DOHH2 (cell line): ENCODE measurements around the gene SERTAD2.

ENCODE experiments used
- H3F3A ChIP-seq: fragments of 200-600 bp; sonication (generic), shearing (Covaris generic); 2 replicates; pipeline ENCODE4 v1.6.0; 2016; ENCODE audit warnings: antibody characterized with exemption, mild to moderate bottlenecking; ENCODE audit not compliant: control insufficient read depth, insufficient read depth
- H3K27ac ChIP-seq: fragments of 200-600 bp; sonication (generic); 2 replicates; pipeline ENCODE4 v1.5.1; 2014; ENCODE audit warnings: low read depth, mild to moderate bottlenecking, low read length, moderate library complexity
- H3K27me3 ChIP-seq: fragments of 200-600 bp; sonication (generic); 2 replicates; pipeline ENCODE4 v1.6.1; 2014; ENCODE audit warnings: mild to moderate bottlenecking, low read length, mixed read lengths; ENCODE audit not compliant: control insufficient read depth
- H3K36me3 ChIP-seq: fragments of 200-600 bp; sonication (generic); 2 replicates; pipeline ENCODE4 v1.6.1; 2014; ENCODE audit warnings: mild to moderate bottlenecking, low read length, moderate library complexity, mixed read lengths; ENCODE audit not compliant: control insufficient read depth
- H3K4me1 ChIP-seq: fragments of 200-600 bp; sonication (generic); 2 replicates; pipeline ENCODE4 v1.6.1; 2014; ENCODE audit warnings: mild to moderate bottlenecking, low read length, mixed read lengths; ENCODE audit not compliant: control insufficient read depth
- H3K4me2 ChIP-seq: fragments of 200-600 bp; sonication (generic); 2 replicates; pipeline ENCODE4 v1.6.0; 2014; ENCODE audit warnings: mild to moderate bottlenecking, low read length, moderate library complexity
- H3K4me3 ChIP-seq: fragments of 200-600 bp; sonication (generic); 2 replicates; pipeline ENCODE4 v1.5.1; 2014; ENCODE audit warnings: mild to moderate bottlenecking, low read length, mixed read lengths
- H3K79me2 ChIP-seq: fragments of 200-600 bp; sonication (generic); 2 replicates; pipeline ENCODE4 v1.6.1; 2014; ENCODE audit warnings: mild to moderate bottlenecking, low read length, mixed read lengths; ENCODE audit not compliant: control insufficient read depth
- H3K9me2 ChIP-seq: fragments of 200-600 bp; sonication (generic); replicated peaks from 2 replicates; pipeline ENCODE4 v1.6.1; 2014; ENCODE audit warnings: mild to moderate bottlenecking, low read length, mixed read lengths; ENCODE audit not compliant: control insufficient read depth
- H3K9me3 ChIP-seq: fragments of 200-600 bp; sonication (generic); 2 replicates; pipeline ENCODE4 v1.6.1; 2014; ENCODE audit warnings: antibody characterized with exemption, low read length, mixed read lengths; ENCODE audit not compliant: control insufficient read depth, insufficient read depth
- H4K20me1 ChIP-seq: fragments of 200-600 bp; sonication (generic); 2 replicates; pipeline ENCODE4 v1.6.0; 2014; ENCODE audit warnings: low read depth, mild to moderate bottlenecking, antibody characterized with exemption, low read length, moderate library complexity; ENCODE audit not compliant: control insufficient read depth, insufficient read depth
- CTCF ChIP-seq: fragments of 200-600 bp; sonication (generic); IDR thresholded peaks from one replicate; pipeline ENCODE4 v1.5.1; 2014; ENCODE audit warnings: antibody characterized with exemption, mild to moderate bottlenecking, low read depth, low read length; ENCODE audit not compliant: poor library complexity, severe bottlenecking
- EZH2phosphoT487 ChIP-seq: fragments of 200-600 bp; sonication (generic); IDR thresholded peaks from 2 replicates; pipeline ENCODE4 v1.6.1; 2017; ENCODE audit warnings: borderline replicate concordance, mild to moderate bottlenecking, antibody characterized with exemption, low read length, moderate library complexity, mixed read lengths

Gene SERTAD2

GRCh38 chr2:64605026-64605471, 48.7 kb downstream of the SERTAD2 start:
- Histone ChIP-seq H3K36me3 (no peaks in the 10 kb centered on the region), H4K20me1 (no peaks in the 10 kb centered on the region), H3K9me3 (no peaks in the 10 kb centered on the region), H3K4me2 (no peak overlapping the region), H3K9me2 (no peaks in the 10 kb centered on the region), H3F3A (no peaks in the 10 kb centered on the region), H3K79me2 (no peaks in the 10 kb centered on the region), H3K4me1 (peaks cover 27% of the 10 kb centered on the region), H3K4me3 (no peak overlapping the region), H3K27me3 (peaks cover 6% of the 10 kb centered on the region), H3K27ac (no peak overlapping the region)
- TF ChIP-seq EZH2phosphoT487 (no peak), CTCF (no peak)

DNA sequence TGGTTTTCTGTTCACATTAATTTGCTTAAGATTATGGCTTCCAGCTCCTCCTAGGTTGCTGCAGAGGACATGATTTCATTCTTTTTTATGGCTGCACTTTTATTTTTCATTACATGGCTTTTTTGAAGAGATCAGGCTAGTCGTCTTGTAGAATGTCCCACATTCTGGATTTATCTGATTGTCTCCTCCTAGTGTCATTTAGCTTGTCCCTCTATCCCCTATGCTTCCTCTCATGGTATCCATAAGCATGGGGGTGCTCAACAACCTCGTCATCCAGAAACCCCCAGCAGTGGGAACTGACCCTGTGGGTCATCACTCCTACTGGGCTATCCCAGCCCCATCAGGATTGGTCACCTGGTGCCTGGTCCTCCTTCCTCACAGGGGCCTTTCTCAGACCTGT, 49.6 kb downstream of the SERTAD2 start:
- no peaks in the 10 kb centered on the region for H4K20me1 ChIP-seq
- no peaks in the 10 kb centered on the region for H3K9me3 ChIP-seq
- no peak overlapping the region for H3K27ac ChIP-seq
- H3K79me2 ChIP-seq, result no peaks in the 10 kb centered on the region
- peaks cover 26% of the 10 kb centered on the region for H3K4me1 ChIP-seq
- no peaks in the 10 kb centered on the region for H3F3A ChIP-seq
- H3K27me3 ChIP-seq, result no peaks in the 10 kb centered on the region
- H3K9me2 ChIP-seq, result no peaks in the 10 kb centered on the region
- TF ChIP-seq CTCF, result no peak
- TF ChIP-seq EZH2phosphoT487, result no peak
- H3K4me3 ChIP-seq, result no peak overlapping the region
- H3K4me2 ChIP-seq, result no peak overlapping the region
- no peaks in the 10 kb centered on the region for H3K36me3 ChIP-seq

- TF ChIP-seq CTCF (no peak), EZH2phosphoT487 (no peak)
- Histone ChIP-seq H3K36me3 (no peaks in the 10 kb centered on the region), H3K9me3 (no peaks in the 10 kb centered on the region), H4K20me1 (no peaks in the 10 kb centered on the region), H3K4me1 (peaks cover 16% of the 10 kb centered on the region), H3K27ac (no peak overlapping the region), H3K4me2 (no peak overlapping the region), H3K27me3 (no peaks in the 10 kb centered on the region), H3K79me2 (no peaks in the 10 kb centered on the region), H3F3A (no peaks in the 10 kb centered on the region), H3K9me2 (no peaks in the 10 kb centered on the region), H3K4me3 (no peak overlapping the region)
Measured at GRCh38 chr2:64602436-64602835, 51.3 kb downstream of the SERTAD2 start.
